ENCODE measurements around the gene SH3RF3.
A peak's percentile ranks its signal among the peaks of the same experiment; 100 is the strongest.

SH3RF3 gene

GRCh38 chr2:109295070-109295780 is 166.2 kb downstream of the SH3RF3 start:
- TF ChIP-seq, protein P1, sequence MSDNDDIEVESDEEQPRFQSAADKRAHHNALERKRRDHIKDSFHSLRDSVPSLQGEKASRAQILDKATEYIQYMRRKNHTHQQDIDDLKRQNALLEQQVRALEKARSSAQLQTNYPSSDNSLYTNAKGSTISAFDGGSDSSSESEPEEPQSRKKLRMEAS (IDR thresholded peaks at IDR 0.05; ENCODE audit: low read depth, low read length) = no peak
- TF ChIP-seq MYC (IDR thresholded peaks at IDR 0.05; ENCODE audit: low read depth, low read length) (no peak), CTCF (IDR thresholded peaks at IDR 0.05; ENCODE audit: low read depth, low read length) (no peak), POLR2A (IDR thresholded peaks at IDR 0.05; ENCODE audit: extremely low read depth, insufficient read length) (no peak)
- H3K4me3 ChIP-seq (ENCODE audit: low read depth, low read length) = no peak overlapping the region
- DNase-seq (ENCODE audit: low read depth) = peak; percentile 88

DNA sequence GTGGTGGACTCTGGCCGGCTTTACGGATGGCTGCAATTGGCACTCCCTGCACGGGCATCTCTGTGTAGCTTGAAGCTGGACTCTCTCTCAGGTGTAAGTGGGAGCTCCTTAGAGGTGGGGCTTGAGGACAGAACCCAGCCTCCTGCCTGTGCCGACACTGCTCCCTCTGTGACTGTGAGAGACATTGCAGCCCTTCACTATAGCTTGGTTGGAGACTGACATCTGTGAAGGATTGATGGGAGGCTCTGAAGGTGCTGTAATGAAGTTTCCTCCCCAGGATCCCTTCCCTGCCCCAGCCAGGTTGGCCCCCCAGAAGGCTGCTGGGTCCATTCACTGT is 166.7 kb downstream of the SH3RF3 start:
- H3K4me3 ChIP-seq (ENCODE audit: low read depth, low read length) = no peak overlapping the region
- TF ChIP-seq, protein P1 (IDR thresholded peaks at IDR 0.05; ENCODE audit: low read depth, low read length) = no peak
- TF ChIP-seq POLR2A (IDR thresholded peaks at IDR 0.05; ENCODE audit: extremely low read depth, insufficient read length) (no peak), CTCF (IDR thresholded peaks at IDR 0.05; ENCODE audit: low read depth, low read length) (no peak), MYC (IDR thresholded peaks at IDR 0.05; ENCODE audit: low read depth, low read length) (no peak)
- DNase-seq (ENCODE audit: low read depth) = peak; percentile 23

DNA sequence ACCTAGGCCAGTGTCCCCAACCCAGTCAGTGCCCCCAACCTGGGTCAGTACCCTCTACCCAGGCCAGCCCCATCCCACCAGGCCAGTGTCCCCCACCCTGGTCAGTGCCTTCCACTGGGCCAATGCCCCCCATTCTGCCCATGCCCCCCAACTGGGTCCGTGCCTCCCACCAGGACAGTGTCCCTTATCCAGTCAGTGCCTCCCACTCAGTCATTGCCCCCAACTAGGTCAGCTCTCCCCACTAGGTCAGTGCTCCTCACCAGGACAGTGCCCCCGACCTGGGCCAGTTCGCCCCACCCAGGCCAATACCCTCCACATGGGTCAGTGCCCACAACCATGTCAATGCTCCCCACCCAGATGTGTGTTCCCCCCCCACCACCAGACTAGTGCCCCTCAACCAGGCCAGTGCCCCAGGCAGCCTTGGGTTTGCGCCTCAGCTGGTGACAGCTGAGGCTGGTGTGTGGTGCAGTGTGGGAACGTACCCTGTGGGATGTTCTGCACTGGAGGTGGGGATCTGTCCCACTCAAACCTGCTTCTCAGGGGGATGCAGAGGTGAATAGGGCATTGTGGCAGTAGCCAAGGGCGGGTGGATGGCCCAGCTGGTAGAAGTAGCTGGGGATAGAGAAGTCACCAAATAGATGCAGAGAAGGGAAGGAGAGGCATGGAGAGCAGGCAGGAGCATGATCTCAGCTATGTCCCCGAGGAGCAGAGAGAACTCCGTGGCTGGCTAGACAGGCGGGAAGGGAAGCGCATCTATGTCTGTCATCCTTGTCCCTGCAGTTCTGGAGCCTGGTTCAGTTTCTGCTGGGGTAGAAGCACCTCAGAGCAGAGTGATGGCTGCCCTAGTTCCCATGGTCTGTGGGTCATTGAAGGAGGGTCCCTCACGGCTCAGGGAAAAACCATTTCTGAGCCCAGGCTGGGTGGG is 168.8 kb downstream of the SH3RF3 start:
- H3K4me3 ChIP-seq (ENCODE audit: low read depth, low read length) = no peak overlapping the region
- TF ChIP-seq CTCF (IDR thresholded peaks at IDR 0.05; ENCODE audit: low read depth, low read length) (no peak), POLR2A (IDR thresholded peaks at IDR 0.05; ENCODE audit: extremely low read depth, insufficient read length) (no peak), MYC (IDR thresholded peaks at IDR 0.05; ENCODE audit: low read depth, low read length) (no peak)
- TF ChIP-seq, protein P1 (IDR thresholded peaks at IDR 0.05; ENCODE audit: low read depth, low read length) = no peak
- no peak for DNase-seq (ENCODE audit: low read depth)

DNA sequence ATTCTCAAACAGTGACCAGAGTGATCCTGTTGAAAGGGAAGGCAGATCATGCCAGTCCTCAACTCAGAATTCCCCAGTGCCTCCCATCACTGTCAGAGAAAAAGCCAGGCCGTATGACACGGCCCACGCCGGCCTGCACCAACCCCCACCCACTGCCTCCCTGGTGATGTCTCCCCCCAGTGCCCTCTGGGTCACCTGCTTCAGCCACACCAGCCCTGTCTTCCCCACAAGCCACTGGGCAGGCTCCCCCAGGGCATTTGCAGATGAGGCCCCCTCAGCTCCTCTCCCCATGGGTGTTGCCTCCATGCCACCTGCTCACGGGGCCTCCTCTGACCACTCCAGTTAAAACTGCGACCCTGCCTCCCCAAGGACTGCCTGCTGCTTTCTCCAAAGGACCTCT is 169.8 kb downstream of the SH3RF3 start:
- no peak overlapping the region for H3K4me3 ChIP-seq (ENCODE audit: low read depth, low read length)
- DNase-seq (ENCODE audit: low read depth) = no peak
- TF ChIP-seq POLR2A (IDR thresholded peaks at IDR 0.05; ENCODE audit: extremely low read depth, insufficient read length) = no peak
- no peak for TF ChIP-seq MYC (IDR thresholded peaks at IDR 0.05; ENCODE audit: low read depth, low read length)
- TF ChIP-seq, protein P1 (IDR thresholded peaks at IDR 0.05; ENCODE audit: low read depth, low read length) = no peak
- no peak for TF ChIP-seq CTCF (IDR thresholded peaks at IDR 0.05; ENCODE audit: low read depth, low read length)

- DNase-seq (ENCODE audit: low read depth) = no peak
- no peak overlapping the region for H3K4me3 ChIP-seq (ENCODE audit: low read depth, low read length)
- TF ChIP-seq, protein P1 (IDR thresholded peaks at IDR 0.05; ENCODE audit: low read depth, low read length) = no peak
- no peak for TF ChIP-seq MYC (IDR thresholded peaks at IDR 0.05; ENCODE audit: low read depth, low read length)
- no peak for TF ChIP-seq POLR2A (IDR thresholded peaks at IDR 0.05; ENCODE audit: extremely low read depth, insufficient read length)
- no peak for TF ChIP-seq CTCF (IDR thresholded peaks at IDR 0.05; ENCODE audit: low read depth, low read length)
Measured at GRCh38 chr2:109299536-109299935, 170.5 kb downstream of the SH3RF3 start.

Measured in NB4 (cell line).